ENCODE measurements around the gene RXFP2.

The RXFP2 gene

DNA sequence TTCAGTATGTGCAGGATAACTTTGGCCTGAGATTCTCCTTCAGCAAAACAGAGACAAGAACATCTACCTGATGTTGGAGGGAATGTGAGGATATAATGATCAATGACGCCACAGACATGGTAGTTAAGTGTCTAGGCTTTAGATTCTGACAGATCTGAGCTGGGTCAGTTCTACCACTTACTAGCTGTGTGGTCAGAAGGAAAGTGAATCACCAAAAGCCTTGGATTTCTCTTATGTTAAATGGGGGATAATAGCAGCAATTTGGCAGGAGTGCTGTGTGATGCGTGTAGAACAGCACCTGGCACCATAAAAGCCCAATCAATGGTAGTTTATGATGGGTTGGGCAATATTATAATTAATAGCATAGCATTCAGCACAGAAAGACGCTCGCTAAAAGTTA is 41.7 kb downstream of the RXFP2 start:
- CTCF ChIA-PET: no interaction called here
- no peak for DNase-seq (ENCODE audit: extremely low spot score)
- TF ChIP-seq, protein P1, sequence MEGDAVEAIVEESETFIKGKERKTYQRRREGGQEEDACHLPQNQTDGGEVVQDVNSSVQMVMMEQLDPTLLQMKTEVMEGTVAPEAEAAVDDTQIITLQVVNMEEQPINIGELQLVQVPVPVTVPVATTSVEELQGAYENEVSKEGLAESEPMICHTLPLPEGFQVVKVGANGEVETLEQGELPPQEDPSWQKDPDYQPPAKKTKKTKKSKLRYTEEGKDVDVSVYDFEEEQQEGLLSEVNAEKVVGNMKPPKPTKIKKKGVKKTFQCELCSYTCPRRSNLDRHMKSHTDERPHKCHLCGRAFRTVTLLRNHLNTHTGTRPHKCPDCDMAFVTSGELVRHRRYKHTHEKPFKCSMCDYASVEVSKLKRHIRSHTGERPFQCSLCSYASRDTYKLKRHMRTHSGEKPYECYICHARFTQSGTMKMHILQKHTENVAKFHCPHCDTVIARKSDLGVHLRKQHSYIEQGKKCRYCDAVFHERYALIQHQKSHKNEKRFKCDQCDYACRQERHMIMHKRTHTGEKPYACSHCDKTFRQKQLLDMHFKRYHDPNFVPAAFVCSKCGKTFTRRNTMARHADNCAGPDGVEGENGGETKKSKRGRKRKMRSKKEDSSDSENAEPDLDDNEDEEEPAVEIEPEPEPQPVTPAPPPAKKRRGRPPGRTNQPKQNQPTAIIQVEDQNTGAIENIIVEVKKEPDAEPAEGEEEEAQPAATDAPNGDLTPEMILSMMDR (IDR thresholded peaks at IDR 0.05; ENCODE audit: control extremely low read depth, extremely low read depth, low read depth, missing control alignments): no peak
- POLR2A ChIA-PET: no interaction called here

DNA sequence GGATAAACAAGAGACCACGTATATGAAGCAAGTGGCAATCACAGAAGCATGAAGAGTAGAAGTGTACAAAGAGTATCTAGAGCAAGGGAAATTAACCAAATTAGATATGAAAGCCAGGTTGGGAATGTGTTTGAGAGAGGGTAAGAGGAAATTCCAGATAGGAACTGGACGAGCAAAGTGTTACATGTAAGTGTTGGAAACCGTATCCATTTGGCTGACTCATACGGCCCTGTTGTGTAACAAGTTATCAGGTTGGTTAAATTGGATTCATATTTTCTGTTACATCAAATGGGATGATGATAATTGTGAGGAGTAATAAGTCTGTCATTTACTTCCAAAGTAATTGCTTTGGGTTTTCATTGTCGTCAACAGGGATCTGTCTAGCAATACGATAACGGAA is 46.7 kb downstream of the RXFP2 start:
- CTCF ChIA-PET: no interaction called here
- DNase-seq (ENCODE audit: extremely low spot score): no peak
- TF ChIP-seq, protein P1 (IDR thresholded peaks at IDR 0.05; ENCODE audit: control extremely low read depth, extremely low read depth, low read depth, missing control alignments): no peak
- POLR2A ChIA-PET: no interaction called here

DNA sequence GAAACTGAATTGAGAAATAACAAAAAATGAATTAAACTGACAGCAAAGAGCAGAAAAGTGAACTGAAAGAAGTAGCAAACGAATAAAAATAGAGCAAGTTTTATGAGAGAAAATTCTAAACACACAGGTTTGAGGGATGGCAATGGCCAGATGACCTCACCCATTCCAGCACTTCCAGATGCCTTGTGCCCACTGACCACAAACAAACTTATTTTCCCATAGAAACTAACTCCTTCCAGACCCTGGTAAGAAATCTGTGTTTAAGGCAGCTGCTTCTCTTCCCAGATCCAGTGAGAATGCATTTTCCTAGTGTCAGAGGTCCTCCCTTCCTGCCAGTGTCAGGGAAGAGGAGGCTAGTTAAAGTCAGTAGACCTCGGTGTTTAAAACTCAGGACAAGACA is 51.7 kb downstream of the RXFP2 start:
- ChIA-PET POLR2A (no interaction called here), CTCF (no interaction called here)
- DNase-seq (ENCODE audit: extremely low spot score): no peak
- TF ChIP-seq, protein P1 (IDR thresholded peaks at IDR 0.05; ENCODE audit: control extremely low read depth, extremely low read depth, low read depth, missing control alignments): no peak

DNA sequence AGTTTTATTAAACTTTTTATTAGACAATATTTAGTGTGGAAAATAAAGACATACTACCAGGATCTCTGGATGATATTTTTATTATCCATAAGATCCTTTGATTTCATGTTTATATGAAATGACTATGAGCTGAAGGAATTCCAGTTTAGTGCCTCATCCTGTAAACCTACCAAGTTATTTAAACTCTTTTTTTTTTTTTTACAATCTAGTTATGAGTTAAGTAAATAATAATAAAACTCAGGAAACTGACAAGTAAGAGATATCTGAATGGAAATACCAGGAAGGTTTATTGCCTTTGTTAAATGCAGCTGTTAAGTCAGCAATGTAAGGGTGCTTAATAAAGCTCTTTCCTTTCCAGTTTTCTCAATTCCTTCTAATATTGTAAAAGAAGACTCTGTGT is 53.9 kb downstream of the RXFP2 start:
- CTCF ChIA-PET: no interaction called here

DNA sequence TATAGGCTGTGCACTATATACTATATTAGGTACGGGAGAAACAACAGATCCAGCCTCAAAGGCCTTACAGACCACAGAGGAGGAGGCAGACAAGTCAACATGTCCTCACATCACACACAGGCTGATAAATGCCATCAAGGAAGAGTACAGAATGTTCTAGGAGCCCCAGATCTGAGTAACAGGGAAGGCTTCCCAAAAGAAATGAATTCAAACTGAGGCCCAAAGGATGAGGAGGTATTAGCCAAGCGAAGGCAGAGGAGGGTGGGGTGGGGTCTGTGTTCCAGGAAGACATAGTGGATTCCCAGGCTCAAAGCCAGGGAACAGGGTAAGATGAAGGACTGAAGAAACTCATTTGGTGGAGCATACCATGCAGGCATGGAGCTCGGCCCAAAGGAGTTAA is 55.1 kb downstream of the RXFP2 start:
- CTCF ChIA-PET: no interaction called here
- POLR2A ChIA-PET: no interaction called here
- no peak for DNase-seq (ENCODE audit: extremely low spot score)
- TF ChIP-seq, protein P1 (IDR thresholded peaks at IDR 0.05; ENCODE audit: control extremely low read depth, extremely low read depth, low read depth, missing control alignments): no peak

More for the DNA sequence above, 53.9 kb downstream of the RXFP2 start:
- POLR2A ChIA-PET: no interaction called here
- DNase-seq (ENCODE audit: extremely low spot score): no peak
- TF ChIP-seq, protein P1 (IDR thresholded peaks at IDR 0.05; ENCODE audit: control extremely low read depth, extremely low read depth, low read depth, missing control alignments): no peak

DNA sequence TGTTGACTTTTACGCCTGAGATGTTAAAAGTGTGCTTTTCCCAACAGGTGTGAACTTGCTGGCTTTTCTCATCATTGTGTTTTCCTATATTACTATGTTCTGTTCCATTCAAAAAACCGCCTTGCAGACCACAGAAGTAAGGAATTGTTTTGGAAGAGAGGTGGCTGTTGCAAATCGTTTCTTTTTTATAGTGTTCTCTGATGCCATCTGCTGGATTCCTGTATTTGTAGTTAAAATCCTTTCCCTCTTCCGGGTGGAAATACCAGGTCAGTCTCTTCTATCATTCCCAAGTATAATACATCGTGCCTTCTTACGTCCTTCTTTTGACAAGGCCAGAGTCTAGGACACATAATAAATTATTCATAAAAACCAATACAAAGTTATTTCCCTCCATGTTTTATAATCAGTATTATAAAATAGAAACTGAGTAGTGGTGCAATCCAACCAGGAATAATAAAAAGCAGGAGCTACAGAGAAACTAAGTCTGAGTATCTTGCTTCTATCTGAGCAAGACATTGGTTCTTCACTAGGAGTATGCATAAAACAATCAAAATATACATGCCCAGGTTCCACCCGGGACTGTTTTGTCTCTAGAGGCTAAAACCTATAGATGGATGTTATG is 57.9 kb downstream of the RXFP2 start:
- TF ChIP-seq, protein P1 (IDR thresholded peaks at IDR 0.05; ENCODE audit: control extremely low read depth, extremely low read depth, low read depth, missing control alignments): no peak
- ChIA-PET CTCF (no interaction called here), POLR2A (no interaction called here)
- no peak for DNase-seq (ENCODE audit: extremely low spot score)

DNA sequence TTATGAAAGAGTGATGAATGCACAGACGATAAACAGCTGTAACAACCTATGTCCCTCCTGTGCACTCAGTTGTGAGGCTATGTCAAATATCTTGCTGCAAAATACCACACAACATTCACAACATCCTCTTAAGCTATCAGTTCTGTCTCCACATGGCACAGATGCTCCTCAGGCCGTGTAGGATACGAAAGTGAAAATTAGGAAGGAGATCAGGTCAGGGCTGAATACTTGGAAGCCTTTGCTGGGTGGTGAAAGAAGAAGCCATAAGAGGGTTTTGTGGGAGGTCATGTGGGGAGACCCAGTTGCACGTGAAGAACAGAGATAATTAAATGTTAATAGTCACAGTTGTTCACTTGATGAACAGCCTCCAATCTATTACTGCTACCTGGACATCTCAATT is 58.9 kb downstream of the RXFP2 start:
- no peak for DNase-seq (ENCODE audit: extremely low spot score)
- POLR2A ChIA-PET: no interaction called here
- CTCF ChIA-PET: interaction anchor here (1.3 kb wide), 1 partner anchor 367 kb away, joined by 3 read pairs; no protein-coding TSS in a partner anchor
- TF ChIP-seq, protein P1 (IDR thresholded peaks at IDR 0.05; ENCODE audit: control extremely low read depth, extremely low read depth, low read depth, missing control alignments): no peak
